CD4-positive, alpha-beta memory T cell (primary cell): ENCODE data around the gene GNG13. TPM values are rescaled to one million over a fixed set of nuclear protein-coding genes. Genes with fewer than 3 reads are reported as not detected.

ENCODE experiments used
- CTCF ChIA-PET: fragments of 350-600 bp; sonication (Branson Sonifier 250); formaldehyde crosslinking; loops from one replicate; lab custom pipeline; 2021; ENCODE audit warnings: inconsistent platforms; ENCODE audit not compliant: partially characterized antibody; lab: Charles Lee
- POLR2A ChIA-PET: fragments of 350-600 bp; sonication (Branson Sonifier 250); formaldehyde crosslinking; loops from one replicate; lab custom pipeline; 2021; ENCODE audit not compliant: partially characterized antibody; lab: Charles Lee
- DNase-seq, 5 donors: peaks; one replicate each; pipeline versions ENCODE4 v3.0.0 to v3.0.0-alpha.2; 2020 to 2022; ENCODE audit warnings: mixed read lengths in 1 of 5
- H3K27ac ChIP-seq: one replicate; pipeline ENCODE4 v1.7.0; 2013; ENCODE audit warnings: low read depth, low read length
- H3K27me3 ChIP-seq: 2 replicates; pipeline ENCODE4 v1.7.0; 2013; ENCODE audit warnings: mild to moderate bottlenecking, low read length, moderate library complexity; ENCODE audit not compliant: insufficient read depth
- H3K36me3 ChIP-seq: 2 replicates; pipeline ENCODE4 v1.7.0; 2013; ENCODE audit warnings: mild to moderate bottlenecking, low read length, moderate library complexity; ENCODE audit not compliant: insufficient read depth
- H3K4me1 ChIP-seq: 2 replicates; pipeline ENCODE4 v1.7.0; 2013; ENCODE audit warnings: mild to moderate bottlenecking, low read length, moderate library complexity; ENCODE audit not compliant: insufficient read depth
- H3K4me3 ChIP-seq, 2 donors: one replicate each; pipeline ENCODE4 v1.7.0; 2013; ENCODE audit warnings: low read length in 2 of 2, mild to moderate bottlenecking in 1 of 2
- H3K9me3 ChIP-seq, 2 donors: one replicate each; pipeline ENCODE4 v1.7.0; 2013; ENCODE audit warnings: low read length in 2 of 2, control low read depth in 1 of 2; ENCODE audit not compliant: control insufficient read depth in 1 of 2
- H3K27ac Mint-ChIP-seq, 7 donors: one replicate each; pipeline ENCODE4 v1.8.0; 2020 to 2021; ENCODE audit warnings: mixed read lengths in 7 of 7, mild to moderate bottlenecking in 6 of 7, inconsistent platforms in 3 of 7, moderate library complexity in 3 of 7
- H3K27me3 Mint-ChIP-seq, 2 donors: one replicate each; pipeline ENCODE4 v1.8.0; 2020 to 2021; ENCODE audit warnings: mixed read lengths in 2 of 2
- H3K36me3 Mint-ChIP-seq, 2 donors: one replicate each; pipeline ENCODE4 v1.8.0; 2020 to 2021; ENCODE audit warnings: mixed read lengths in 2 of 2, inconsistent platforms in 1 of 2, mild to moderate bottlenecking in 1 of 2
- H3K4me1 Mint-ChIP-seq, 4 donors: one replicate each; pipeline ENCODE4 v1.8.0; 2020 to 2021; ENCODE audit warnings: mixed read lengths in 4 of 4, mild to moderate bottlenecking in 1 of 4
- H3K4me3 Mint-ChIP-seq, 8 donors: one replicate each; pipeline ENCODE4 v1.8.0; 2020 to 2021; ENCODE audit warnings: mixed read lengths in 8 of 8, mild to moderate bottlenecking in 7 of 8, moderate library complexity in 6 of 8, inconsistent platforms in 3 of 8
- H3K9me3 Mint-ChIP-seq, 8 donors: one replicate each; pipeline ENCODE4 v1.8.0; 2020 to 2021; ENCODE audit warnings: mixed read lengths in 8 of 8, mild to moderate bottlenecking in 5 of 8, inconsistent platforms in 3 of 8, moderate library complexity in 1 of 8
- intact Hi-C: fragments of 100-400 bp; cut with micrococcal nuclease; formaldehyde crosslinking; loops from one replicate; pipeline ENCODE4 v1.15.1; 2023
- polyA plus RNA-seq, 2 donors: library from polyadenylated mRNA; unstranded; fragments of 300-500 nt; fragmentation: Illumina TruSeq; gene quantifications; one replicate each; pipeline ENCODE4 v1.2.3, GENCODE V29; 2021
- total RNA-seq, 2 experiments: library from RNA; stranded (reverse); gene quantifications; one replicate each; pipeline ENCODE4 v1.2.3, GENCODE V29; 2021

Gene GNG13
- total and polyA plus RNA-seq, 4 experiments from 2014 or later: not detected

DNA sequence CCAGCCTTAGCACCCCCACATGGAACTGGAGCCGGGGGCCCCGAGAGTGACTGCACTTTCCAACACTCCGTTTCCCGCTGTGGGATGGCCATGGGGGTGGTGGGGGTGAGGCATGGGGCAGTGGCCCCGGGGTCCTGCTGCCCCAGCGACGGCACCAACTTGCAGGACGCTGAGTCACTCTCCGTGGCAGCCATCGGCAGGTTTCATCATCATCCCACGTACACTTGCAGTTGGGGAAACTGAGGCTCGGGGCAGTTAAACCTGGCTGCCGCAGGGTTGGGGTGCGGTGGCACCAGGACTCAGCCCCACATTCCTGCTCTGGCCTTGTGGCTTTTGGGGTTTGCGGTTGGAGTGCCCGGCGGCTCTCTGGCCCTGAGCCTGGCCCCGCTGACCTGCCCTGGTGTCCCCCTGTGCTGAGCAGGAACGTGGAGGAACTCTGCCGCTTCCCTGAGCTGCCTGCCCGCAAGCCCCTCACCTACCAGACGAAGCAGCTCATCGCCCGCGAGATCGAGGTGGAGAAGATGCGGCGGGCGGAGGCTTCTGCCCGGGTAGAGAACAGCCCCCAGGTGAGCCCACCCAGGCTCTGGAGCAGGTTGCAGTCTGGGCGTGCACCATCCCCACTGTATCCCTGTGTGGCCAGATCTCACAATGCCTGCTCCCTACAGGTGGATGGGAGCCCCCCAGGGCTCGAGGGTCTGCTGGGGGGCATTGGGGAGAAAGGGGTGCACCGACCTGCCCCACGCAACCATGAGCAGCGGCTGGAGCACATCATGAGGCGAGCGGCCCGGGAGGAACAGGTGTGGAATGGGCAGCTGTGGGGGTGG lies 4.0 kb downstream of the GNG13 start:
- H3K9me3 ChIP-seq: no peaks in the 10 kb centered on the region
- ChIA-PET POLR2A (no interaction called here), CTCF (no interaction called here)
- Mint-ChIP-seq H3K27ac (no peak overlapping the region), H3K36me3 (peaks cover 2 to 4% of the 10 kb centered on the region in 2 donors), H3K9me3 (no peaks in the 10 kb centered on the region), H3K27me3 (peaks cover 0 to 3% of the 10 kb centered on the region in 2 donors), H3K4me3 (no peak overlapping the region), H3K4me1 (peaks cover 0 to 2% (median 1%) of the 10 kb centered on the region in 4 donors)
- no peak for DNase-seq
- peaks cover 4% of the 10 kb centered on the region for H3K27me3 ChIP-seq
- H3K27ac ChIP-seq: no peak overlapping the region
- intact Hi-C loops: no loop called here
- no peaks in the 10 kb centered on the region for H3K36me3 ChIP-seq
- H3K4me1 ChIP-seq: no peaks in the 10 kb centered on the region
- no peak overlapping the region for H3K4me3 ChIP-seq

DNA sequence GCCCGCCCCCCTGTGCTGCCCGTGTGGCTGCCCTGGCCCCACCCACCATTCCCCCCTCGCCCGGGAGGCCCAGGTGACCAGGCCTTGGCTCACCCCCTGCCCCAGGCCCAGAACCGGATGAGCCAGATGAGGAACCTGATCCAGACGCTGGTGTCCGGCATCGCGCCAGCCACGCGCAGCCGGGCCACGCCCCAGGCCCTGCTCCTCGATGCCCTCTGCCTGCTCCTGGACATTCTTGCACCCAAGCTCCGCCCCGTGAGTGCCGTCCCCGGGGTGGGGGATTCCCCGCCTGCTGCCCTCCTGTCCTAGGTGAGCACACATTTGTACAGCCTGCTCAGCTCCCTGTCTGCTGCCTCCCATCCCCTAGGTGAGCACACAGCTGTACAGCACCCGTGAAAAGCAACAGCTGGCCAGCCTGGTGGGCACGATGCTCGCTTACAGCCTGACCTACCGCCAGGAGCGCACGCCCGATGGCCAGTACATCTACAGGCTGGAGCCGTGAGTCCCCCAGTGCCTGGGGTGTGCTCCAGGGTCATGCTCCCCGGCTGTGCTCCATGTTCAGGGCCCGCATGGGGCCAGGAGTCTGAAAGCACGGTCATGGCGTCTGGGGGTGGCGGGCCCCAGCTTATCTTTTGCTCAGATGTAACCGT lies 4.8 kb downstream of the GNG13 start:
- CTCF ChIA-PET: no interaction called here
- Histone ChIP-seq H3K9me3 (no peaks in the 10 kb centered on the region), H3K27me3 (no peaks in the 10 kb centered on the region), H3K4me1 (no peaks in the 10 kb centered on the region), H3K36me3 (no peaks in the 10 kb centered on the region), H3K4me3 (no peak overlapping the region), H3K27ac (no peak overlapping the region)
- Mint-ChIP-seq H3K27me3 (peaks cover 0 to 3% of the 10 kb centered on the region in 2 donors), H3K36me3 (peaks cover 4 to 7% of the 10 kb centered on the region in 2 donors), H3K4me1 (peaks cover 0 to 5% (median 2%) of the 10 kb centered on the region in 4 donors), H3K27ac (no peak overlapping the region), H3K9me3 (no peaks in the 10 kb centered on the region), H3K4me3 (no peak overlapping the region)
- POLR2A ChIA-PET: no interaction called here
- no peak for DNase-seq
- intact Hi-C loops: no loop called here

DNA sequence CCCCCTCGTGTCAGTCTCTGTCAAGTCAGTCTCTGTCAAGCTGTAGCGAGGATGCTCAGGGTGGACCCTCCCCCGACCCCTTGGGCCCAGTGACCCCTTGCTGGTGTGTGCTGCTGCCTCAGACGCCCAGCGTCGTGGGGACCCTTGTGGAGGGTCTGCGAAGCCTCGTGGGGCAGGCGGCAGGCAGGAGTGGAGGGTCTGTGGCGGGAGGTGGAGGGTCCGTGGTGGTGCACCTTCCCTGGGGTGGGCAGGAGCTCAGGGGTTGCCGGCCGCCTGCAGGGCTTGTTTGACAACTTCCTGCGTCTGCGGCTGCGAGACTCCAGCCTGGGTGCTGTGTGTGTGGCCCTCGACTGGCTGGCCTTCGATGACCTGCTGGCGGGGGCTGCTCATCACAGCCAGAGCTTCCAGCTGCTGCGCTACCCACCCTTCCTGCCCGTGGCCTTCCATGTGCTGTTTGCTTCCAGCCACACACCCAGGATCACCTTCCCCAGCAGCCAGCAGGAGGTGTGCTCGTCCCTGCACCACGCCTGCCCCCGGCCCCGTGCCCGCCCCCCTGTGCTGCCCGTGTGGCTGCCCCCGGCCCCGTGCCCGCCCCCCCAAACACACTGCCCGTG lies 5.6 kb downstream of the GNG13 start:
- no peak overlapping the region for H3K27ac ChIP-seq
- no peaks in the 10 kb centered on the region for H3K9me3 ChIP-seq
- no peaks in the 10 kb centered on the region for H3K4me1 ChIP-seq
- H3K4me3 ChIP-seq: no peak overlapping the region
- ChIA-PET CTCF (no interaction called here), POLR2A (no interaction called here)
- Mint-ChIP-seq H3K36me3 (peaks cover 4 to 7% of the 10 kb centered on the region in 2 donors), H3K4me3 (no peak overlapping the region), H3K4me1 (peaks cover 0 to 5% (median 2%) of the 10 kb centered on the region in 4 donors), H3K9me3 (no peaks in the 10 kb centered on the region), H3K27me3 (peaks cover 0 to 3% of the 10 kb centered on the region in 2 donors), H3K27ac (no peak overlapping the region)
- DNase-seq: no peak
- no peaks in the 10 kb centered on the region for H3K36me3 ChIP-seq
- no peaks in the 10 kb centered on the region for H3K27me3 ChIP-seq
- intact Hi-C loops: no loop called here

DNA sequence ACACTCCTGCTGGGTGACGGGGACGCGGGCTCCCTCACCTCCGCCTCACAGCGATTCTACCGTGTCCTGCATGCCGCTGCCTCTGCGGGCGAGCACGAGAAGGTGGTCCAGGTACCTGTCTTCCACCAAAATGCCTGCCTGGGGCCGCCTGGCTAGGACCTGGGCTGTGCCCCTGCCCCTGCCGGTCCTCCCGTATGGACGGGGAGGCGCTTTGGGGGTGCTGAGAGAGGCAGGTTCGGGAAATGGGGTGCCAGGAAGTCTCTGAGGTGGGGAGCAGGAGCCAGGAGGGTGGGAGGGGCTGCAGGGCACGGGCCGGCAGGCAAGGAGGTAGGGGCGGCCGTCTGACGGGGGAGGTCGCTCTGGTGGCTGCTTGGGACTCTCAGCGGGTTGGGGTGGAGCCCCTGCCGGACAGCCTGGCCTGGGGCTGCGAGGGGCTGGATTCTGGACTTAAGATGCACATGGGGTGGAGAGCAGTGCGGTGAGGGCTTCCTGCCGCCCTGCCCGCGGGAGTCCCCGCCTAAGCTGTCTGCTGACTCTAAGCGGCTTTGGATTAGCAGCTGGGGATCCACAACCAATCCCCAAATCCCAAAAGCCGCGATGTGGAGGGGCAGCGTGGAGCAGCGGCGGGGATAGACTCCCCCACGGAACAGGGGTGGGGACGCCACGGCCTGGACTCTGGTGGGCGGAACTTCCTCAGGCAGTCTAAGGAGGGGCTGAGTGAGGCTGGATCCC lies 6.3 kb downstream of the GNG13 start:
- no peak overlapping the region for H3K4me3 Mint-ChIP-seq
- Histone ChIP-seq H3K36me3 (no peaks in the 10 kb centered on the region), H3K4me1 (peaks cover 1% of the 10 kb centered on the region), H3K27me3 (no peaks in the 10 kb centered on the region), H3K4me3 (no peak overlapping the region), H3K9me3 (no peaks in the 10 kb centered on the region), H3K27ac (no peak overlapping the region)
- no peak for DNase-seq
- H3K27me3 Mint-ChIP-seq: peaks cover 0 to 2% of the 10 kb centered on the region in 2 donors
- H3K36me3 Mint-ChIP-seq: peaks cover 4 to 7% of the 10 kb centered on the region in 2 donors
- peaks cover 0 to 5% (median 2%) of the 10 kb centered on the region in 4 donors for H3K4me1 Mint-ChIP-seq
- ChIA-PET CTCF (no interaction called here), POLR2A (no interaction called here)
- no peak overlapping the region for H3K27ac Mint-ChIP-seq
- intact Hi-C loops: no loop called here
- H3K9me3 Mint-ChIP-seq: no peaks in the 10 kb centered on the region

DNA sequence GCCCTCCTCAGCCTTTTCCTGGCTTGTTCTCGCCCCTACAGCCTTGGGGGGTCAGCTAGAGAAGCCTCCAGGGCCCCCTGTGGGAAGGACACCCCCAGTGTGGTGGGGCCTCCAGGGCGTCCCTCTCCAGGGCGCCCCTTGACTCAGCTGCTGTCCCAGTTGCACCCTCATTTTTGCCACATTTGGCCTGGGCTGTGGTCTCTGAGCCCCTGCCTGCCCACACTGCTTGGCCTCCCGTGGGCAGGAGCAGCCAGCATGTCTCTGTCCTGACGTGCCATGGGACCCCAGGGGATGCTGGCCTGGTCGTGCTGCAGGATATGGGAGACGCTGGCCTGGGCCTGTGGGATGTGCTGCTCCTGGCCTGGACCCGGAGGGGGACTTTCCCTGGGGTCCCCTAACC lies 7.1 kb downstream of the GNG13 start:
- Mint-ChIP-seq H3K27me3 (no peaks in the 10 kb centered on the region), H3K9me3 (no peaks in the 10 kb centered on the region), H3K27ac (no peak overlapping the region), H3K4me1 (peaks cover 0 to 5% (median 2%) of the 10 kb centered on the region in 4 donors), H3K36me3 (peaks cover 4 to 7% of the 10 kb centered on the region in 2 donors), H3K4me3 (no peak overlapping the region)
- Histone ChIP-seq H3K27ac (no peak overlapping the region), H3K9me3 (no peaks in the 10 kb centered on the region), H3K4me1 (peaks cover 6% of the 10 kb centered on the region), H3K4me3 (no peak overlapping the region), H3K36me3 (no peaks in the 10 kb centered on the region), H3K27me3 (no peaks in the 10 kb centered on the region)
- intact Hi-C loops: no loop called here
- CTCF ChIA-PET: no interaction called here
- POLR2A ChIA-PET: interaction anchor here (0.6 kb wide), 1 partner anchor 50 kb away, joined by 3 read pairs; no protein-coding TSS in a partner anchor
- no peak for DNase-seq

DNA sequence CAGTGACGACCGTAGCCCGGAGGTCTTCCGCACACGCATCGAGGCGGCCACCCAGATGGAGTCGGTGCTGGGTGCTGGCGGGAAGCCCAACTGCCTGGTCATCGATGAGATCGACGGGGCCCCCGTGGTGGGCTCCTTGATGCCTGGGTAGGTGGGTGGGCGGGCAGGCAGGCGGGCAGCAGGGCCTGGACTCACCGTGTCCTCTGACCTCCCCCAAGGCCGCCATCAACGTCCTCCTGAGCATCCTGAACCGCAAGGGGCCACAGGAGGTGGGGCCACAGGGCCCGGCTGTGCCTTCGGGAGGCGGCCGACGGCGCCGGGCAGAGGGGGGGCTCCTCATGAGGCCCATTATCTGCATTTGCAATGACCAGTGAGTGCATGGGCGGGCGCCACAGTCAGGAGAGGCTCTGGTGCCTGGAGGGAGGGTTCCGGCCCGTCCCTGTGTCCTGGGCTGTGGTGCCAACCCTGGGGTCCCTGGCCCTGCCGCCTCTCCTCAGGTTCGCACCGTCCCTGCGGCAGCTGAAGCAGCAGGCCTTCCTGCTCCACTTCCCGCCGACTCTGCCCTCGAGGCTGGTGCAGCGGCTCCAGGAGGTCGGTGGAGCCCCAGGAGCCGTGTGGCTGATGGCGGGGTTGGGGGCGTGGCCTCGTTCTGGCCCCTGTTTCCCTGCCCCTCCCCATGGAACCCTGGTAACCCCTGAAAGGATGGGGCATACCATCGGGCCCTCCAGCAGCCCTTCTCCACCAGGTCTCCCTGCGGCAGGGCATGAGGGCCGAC lies 8.1 kb downstream of the GNG13 start:
- Mint-ChIP-seq H3K27me3 (no peaks in the 10 kb centered on the region), H3K9me3 (no peaks in the 10 kb centered on the region), H3K36me3 (peaks cover 4 to 7% of the 10 kb centered on the region in 2 donors), H3K27ac (no peak overlapping the region), H3K4me3 (no peak overlapping the region), H3K4me1 (peaks cover 0 to 10% (median 3%) of the 10 kb centered on the region in 4 donors)
- intact Hi-C loops: no loop called here
- POLR2A ChIA-PET: no interaction called here
- CTCF ChIA-PET: no interaction called here
- H3K9me3 ChIP-seq: no peaks in the 10 kb centered on the region
- no peak overlapping the region for H3K27ac ChIP-seq
- no peak overlapping the region for H3K4me3 ChIP-seq
- no peaks in the 10 kb centered on the region for H3K27me3 ChIP-seq
- H3K36me3 ChIP-seq: no peaks in the 10 kb centered on the region
- peaks cover 10% of the 10 kb centered on the region for H3K4me1 ChIP-seq
- DNase-seq: no peak
